GM12801 (cell line): ENCODE results near the gene WDR70.

Experiments used
- CTCF ChIP-seq: IDR thresholded peaks from one replicate; pipeline ENCODE4 v1.5.1; 2011; ENCODE audit warnings: control low read depth; ENCODE audit not compliant: insufficient read length; ENCODE audit errors: extremely low read depth

The WDR70 gene

GRCh38 chr5:37717276-37717612, 338.1 kb downstream of the WDR70 start:
- no peak for TF ChIP-seq CTCF

GRCh38 chr5:37717613-37718431, 338.7 kb downstream of the WDR70 start:
- TF ChIP-seq CTCF, result no peak

DNA sequence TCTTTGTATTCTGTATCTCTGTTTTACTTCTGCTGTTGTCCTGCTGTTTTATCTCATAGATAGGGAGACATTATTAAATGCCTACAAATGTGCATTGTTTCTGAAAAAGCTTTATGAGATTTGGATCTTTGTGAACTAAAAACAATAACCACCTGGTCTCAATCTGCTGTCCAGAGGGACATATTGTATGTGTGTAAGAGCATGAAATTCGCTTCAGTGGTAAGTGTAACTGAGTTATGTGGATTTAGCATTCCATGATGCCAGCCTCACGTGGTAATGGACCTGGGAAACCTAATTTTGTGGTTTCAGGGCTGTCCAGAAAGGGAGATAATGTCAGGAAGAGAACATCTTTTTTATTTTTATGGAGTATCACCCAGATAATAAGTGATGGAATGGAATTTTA, 341.4 kb downstream of the WDR70 start:
- TF ChIP-seq CTCF, result no peak

DNA sequence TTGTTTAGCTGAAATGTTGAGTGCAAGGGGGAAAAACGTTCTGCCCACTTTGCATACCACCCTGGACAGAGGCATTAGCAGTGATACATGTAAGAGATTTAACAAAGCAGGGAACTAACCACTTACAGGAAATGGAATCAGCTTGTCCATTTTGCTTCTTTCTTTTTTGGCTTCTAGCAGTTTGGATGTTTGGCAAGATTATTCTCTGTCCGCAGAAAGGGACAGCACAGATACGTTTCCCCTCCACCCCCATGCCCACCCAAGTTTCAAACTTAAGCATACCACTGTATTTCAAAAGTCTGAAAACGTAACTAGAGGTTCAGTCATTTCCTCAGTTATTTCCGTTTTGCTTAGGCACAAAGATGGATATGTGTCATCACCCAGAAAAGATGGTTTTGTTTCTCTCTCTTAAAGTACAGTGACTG, 342.3 kb downstream of the WDR70 start:
- no peak for TF ChIP-seq CTCF

GRCh38 chr5:37722236-37723161, 343.4 kb downstream of the WDR70 start:
- TF ChIP-seq CTCF, result no peak

- no peak for TF ChIP-seq CTCF
These were observed 344.2 kb downstream of the WDR70 start for GRCh38 chr5:37723162-37723961.
